C4-2B (cell line): ENCODE measurements around the gene EVA1A.
A peak's percentile ranks its signal among the peaks of the same experiment; 100 is the strongest.

Experiments
- ZFX ChIP-seq: fragments of 450-650 bp; IDR thresholded peaks from 2 replicates; pipeline ENCODE4 v1.6.1; 2017
- TF ChIP-seq, protein P1 (sequence below): fragments of 450-650 bp; conservative IDR thresholded peaks from 2 replicates; pipeline ENCODE4 v1.5.1; 2017; ENCODE audit warnings: mild to moderate bottlenecking

DNA sequence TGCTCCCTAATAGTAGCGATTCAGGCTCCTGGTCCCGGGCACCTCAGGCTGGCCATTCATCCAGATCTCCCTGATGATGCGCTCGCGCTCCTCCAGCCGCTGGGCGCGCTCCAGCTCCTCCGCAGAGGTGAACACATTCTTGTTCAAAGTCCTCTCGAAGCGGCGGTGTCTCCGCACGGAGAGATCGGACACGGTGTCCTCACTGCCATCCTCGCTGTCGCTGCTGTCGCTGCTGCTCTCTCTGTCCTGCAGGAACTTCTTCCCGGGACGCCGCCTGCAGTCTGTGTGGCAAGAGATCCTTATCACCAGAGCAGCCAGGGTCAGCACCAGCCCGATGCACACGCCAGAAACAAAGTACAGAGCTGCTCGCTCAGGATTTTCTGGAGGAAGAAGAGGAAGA lies 67.5 kb downstream of the EVA1A start:
- TF ChIP-seq, protein P1, sequence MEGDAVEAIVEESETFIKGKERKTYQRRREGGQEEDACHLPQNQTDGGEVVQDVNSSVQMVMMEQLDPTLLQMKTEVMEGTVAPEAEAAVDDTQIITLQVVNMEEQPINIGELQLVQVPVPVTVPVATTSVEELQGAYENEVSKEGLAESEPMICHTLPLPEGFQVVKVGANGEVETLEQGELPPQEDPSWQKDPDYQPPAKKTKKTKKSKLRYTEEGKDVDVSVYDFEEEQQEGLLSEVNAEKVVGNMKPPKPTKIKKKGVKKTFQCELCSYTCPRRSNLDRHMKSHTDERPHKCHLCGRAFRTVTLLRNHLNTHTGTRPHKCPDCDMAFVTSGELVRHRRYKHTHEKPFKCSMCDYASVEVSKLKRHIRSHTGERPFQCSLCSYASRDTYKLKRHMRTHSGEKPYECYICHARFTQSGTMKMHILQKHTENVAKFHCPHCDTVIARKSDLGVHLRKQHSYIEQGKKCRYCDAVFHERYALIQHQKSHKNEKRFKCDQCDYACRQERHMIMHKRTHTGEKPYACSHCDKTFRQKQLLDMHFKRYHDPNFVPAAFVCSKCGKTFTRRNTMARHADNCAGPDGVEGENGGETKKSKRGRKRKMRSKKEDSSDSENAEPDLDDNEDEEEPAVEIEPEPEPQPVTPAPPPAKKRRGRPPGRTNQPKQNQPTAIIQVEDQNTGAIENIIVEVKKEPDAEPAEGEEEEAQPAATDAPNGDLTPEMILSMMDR, result peak; percentile 17; the same call in 1 of the 2 replicates
- TF ChIP-seq ZFX, result no peak
